GM19328 (cell line): ENCODE results near the gene C2CD4C.
"Not testable (repeated sequence)": the region's sequence is repeated elsewhere in the genome, so short reads cannot be mapped to it uniquely, and the experiment has no call there.

Source experiments
- ATAC-seq: cut with Tn5 transposase; IDR thresholded peaks from one replicate; pipeline ENCODE4 v1.9.1; 2021; ENCODE audit warnings: mild to moderate bottlenecking, moderate library complexity; ENCODE audit not compliant: unreplicated experiment

The C2CD4C gene

GRCh38 chr19:408902-409515 lies at the start of gene C2CD4C:
Gene C2CD4C, minus strand, starts transcription at chr19:409147. Its CDS starts 786 bp downstream, at chr19:408361.
- ATAC-seq: no peak

DNA sequence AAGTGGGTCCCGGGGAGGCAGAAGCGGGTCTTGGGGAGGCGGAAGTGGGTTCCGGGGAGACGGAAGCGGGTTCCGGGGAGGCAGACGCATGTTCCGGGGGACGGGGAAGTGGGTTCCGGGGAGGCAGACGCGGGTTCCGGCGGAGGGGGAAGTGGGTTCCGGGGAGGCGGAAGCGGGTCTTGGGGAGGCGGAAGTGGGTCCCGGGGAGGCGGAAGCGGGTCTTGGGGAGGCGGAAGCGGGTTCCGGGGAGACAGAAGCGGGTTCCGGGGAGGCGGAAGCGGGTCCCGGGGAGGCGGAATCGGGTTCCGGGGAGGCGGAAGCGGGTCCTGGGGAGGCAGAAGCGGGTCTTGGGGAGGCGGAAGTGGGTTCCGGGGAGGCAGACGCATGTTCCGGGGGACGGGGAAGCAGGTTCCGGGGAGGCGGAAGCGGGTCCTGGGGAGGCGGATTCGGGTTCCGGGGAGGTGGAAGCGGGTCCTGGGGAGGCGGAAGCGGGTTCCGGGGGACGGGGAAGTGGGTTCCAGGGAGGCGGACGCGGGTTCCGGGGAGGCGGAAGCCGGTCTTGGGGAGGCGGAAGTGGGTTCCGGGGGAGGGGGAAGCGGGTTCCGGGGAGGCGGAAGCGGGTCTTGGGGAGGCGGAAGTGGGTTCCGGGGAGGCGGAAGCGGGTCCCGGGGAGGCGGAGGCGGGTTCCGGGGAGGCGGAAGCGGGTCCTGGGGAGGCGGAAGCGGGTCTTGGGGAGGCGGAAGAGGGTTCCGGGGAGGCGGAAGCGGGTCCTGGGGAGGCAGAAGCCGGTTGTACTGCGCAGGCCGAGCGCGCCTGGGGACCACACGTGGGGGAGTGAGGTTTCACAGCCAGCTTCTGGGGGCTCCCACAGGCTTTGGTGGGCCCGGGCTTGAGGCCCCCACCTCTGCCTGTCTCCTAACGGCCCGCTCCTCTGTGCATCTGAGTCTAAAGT lies 49.4 kb upstream of the C2CD4C start:
- no peak for ATAC-seq

- no peak for ATAC-seq
Measured at GRCh38 chr19:457636-458035, 48.7 kb upstream of the C2CD4C start.

DNA sequence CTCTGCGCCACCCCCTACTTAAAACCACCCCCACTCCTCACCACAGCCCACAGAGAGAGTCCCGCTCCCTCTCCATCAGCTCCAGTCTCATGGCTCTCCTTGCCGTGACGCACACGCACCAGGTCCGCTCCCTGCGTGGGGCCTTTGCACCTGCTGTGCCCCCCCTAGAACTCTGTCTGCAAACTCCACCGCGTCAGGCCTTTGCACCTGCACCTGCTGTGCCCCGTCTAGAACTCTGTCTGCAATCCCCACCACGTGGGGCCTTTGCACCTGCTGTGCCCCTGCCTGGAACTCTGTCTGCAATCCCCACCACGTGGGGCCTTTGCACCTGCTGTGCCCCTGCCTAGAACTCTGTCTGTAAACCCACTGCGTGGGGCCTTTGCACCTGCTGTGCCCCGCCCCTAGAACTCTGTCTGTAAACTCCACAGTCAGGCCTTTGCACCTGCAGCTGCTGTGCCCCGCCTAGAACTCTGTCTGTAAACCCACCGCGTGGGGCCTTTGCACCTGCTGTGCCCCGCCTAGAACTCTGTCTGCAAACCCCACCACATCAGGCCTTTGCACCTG lies 47.7 kb upstream of the C2CD4C start:
- ATAC-seq: no peak

GRCh38 chr19:455851-456546 lies 47.1 kb upstream of the C2CD4C start:
- ATAC-seq: no peak

DNA sequence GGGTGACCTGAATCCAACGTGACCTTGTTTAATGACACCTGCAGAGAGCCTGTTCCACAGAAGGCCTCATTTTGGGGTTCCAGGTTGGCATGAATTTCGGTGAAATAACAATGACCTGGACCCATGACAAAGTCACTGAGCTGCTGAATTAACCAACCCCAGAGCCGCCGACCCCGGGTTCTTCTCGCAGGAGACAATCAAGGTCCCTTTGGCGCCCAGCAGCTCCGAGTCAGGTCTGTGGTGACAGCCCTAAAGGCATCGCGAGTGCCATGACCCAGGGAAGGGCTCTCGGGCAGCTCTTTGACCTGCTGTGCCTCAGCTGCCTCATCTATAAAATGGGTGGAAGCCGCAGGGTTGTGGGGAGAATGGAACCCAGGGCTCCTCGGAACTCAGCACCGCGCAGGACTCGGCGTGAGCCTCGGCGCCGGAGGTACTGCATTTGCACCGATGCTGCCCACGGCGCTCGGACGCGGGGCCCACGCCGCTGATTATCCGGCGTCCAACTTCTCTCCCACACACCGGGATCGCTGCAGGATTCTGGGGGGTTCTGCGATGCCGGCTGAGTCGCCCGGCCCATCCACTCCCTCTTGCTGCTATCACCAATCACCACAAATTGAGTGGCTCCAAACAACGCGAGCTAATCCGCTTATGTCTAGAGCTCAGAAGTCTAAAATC lies 46.2 kb upstream of the C2CD4C start:
- no peak for ATAC-seq

DNA sequence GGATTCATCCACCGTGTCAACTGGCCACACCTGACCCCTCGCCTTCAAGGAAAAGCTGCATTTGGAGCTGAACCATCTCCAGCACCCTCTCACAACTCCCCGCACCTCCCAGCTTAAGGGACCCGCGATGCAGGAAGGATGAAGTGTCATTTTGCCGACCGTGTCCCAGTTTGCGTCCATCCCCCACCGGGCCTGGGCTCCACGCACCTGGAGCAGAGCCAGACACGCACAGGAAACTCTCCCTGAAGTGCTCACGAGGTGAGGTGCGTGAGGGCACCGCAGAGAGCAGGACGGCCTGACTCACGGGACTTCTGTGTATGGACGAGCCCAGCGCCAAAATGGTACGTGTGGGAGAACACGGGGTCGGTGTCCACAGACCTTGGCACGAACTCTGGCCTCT lies 44.7 kb upstream of the C2CD4C start:
- no peak for ATAC-seq

GRCh38 chr19:452829-453228 lies 43.9 kb upstream of the C2CD4C start:
- ATAC-seq: no peak

DNA sequence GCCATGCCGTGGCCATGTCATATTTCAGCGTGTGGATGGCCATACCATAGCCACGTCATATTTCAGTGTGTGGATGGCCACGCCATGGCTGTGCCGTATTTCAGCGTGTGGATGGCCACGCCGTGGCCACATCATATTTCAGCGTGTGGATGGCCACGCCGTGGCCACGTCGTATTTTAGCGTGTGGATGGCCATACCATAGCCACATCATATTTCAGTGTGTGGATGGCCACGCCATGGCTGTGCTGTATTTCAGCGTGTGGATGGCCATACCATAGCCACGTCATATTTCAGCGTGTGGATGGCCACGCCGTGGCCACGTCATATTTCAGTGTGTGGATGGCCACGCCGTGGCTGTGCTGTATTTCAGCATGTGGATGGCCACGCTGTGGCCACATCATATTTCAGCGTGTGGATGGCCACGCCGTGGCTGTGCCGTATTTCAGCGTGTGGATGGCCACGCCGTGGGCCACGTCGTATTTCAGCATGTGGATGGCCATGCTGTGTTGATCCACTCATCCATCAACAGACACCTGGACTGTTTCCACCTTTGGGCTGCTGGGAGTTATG lies 42.0 kb upstream of the C2CD4C start:
- not testable (repeated sequence) for ATAC-seq

DNA sequence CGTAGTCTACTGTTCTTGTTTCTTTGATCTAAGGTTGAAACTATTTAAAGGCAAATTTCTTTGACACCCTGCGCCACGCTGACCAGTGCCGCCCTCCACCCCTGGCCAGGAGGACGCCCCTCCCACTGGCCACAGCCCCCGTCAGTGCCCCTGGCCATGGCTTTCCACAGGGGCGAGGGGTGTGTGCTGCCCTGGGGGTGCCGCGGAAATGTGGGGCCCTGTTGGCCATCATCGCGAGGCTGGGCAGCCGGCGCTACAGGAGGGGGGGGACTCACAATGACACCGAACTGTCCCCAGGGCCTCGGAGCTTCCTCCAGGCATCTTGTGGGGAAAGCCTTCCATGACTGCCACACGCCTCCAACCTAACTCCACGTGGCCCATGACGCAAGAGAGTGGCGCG lies 41.0 kb upstream of the C2CD4C start:
- no peak for ATAC-seq

GRCh38 chr19:447816-448560 lies 39.0 kb upstream of the C2CD4C start:
- ATAC-seq: no peak

GRCh38 chr19:447064-447426 lies 38.1 kb upstream of the C2CD4C start:
- no peak for ATAC-seq

GRCh38 chr19:444677-445210 lies 35.8 kb upstream of the C2CD4C start:
- no peak for ATAC-seq

GRCh38 chr19:443005-443404 lies 34.1 kb upstream of the C2CD4C start:
- ATAC-seq: no peak

- ATAC-seq: no peak
Measured at GRCh38 chr19:442085-442484, 33.1 kb upstream of the C2CD4C start.

- no peak for ATAC-seq
Measured at GRCh38 chr19:441213-441836, 32.4 kb upstream of the C2CD4C start.

DNA sequence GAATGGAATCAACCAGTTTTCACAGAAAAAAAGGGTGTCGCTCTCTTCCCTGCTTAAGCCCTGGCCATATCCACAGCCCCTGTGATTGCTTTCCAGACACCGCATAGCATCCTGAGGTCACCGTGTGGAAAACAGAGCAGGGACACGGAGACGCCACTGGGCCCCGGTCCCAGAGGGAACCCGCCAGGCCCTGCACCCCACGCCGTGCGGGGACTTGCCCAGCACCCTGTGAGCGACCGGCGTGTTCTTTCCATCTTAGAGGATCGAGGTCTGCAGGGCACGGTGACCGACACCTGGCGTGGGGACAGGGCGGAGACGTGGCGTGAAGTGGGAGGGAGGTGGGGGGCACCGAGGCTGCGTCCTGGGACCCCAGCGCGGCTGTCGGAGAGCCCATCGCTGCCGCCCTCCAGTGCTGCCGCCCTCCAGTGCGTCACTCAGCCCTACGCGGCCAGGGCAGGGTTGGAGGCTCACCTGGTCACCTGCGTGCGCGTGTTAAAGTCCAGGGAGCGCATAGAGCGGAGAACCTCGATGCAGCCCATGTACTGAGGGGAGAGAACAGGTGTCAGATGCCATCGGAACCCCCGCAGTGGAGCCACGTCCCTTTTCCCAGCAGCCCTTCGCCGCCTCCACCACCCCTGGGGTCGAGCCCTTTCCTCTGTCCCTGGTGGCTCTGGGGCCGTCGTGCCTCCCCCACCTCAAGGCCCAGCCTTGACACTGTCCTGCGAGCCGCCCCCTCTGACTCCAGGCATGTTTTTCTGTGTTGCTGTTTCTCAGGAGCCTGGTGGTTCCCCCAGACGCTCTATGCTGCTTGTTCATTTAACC lies 31.7 kb upstream of the C2CD4C start:
- no peak for ATAC-seq

- no peak for ATAC-seq
Measured at GRCh38 chr19:439167-439900, 30.4 kb upstream of the C2CD4C start.
